IPS DF 4.7 (cell line): ENCODE results near the gene LRRC37B.
"Not testable (repeated sequence)": the region's sequence is repeated elsewhere in the genome, so short reads cannot be mapped to it uniquely, and the experiment has no call there.

ENCODE experiments used
- DNase-seq: peaks from one replicate; pipeline ENCODE4 v3.0.0-alpha.2; 2013; ENCODE audit warnings: low spot score; ENCODE audit errors: extremely low read depth

Gene LRRC37B

GRCh38 chr17:32006957-32007462, at the start of gene LRRC37B:
LRRC37B (plus strand) TSS chr17:32007383; CDS start chr17:32021393, 14,010 bp downstream.
- DNase-seq = no peak

GRCh38 chr17:31964131-31964530, 43.1 kb upstream of the LRRC37B start:
- not testable (repeated sequence) for DNase-seq

- DNase-seq = no peak
Measured at GRCh38 chr17:31967648-31968047, 39.5 kb upstream of the LRRC37B start.

GRCh38 chr17:31970416-31970815, 36.8 kb upstream of the LRRC37B start:
- DNase-seq = not testable (repeated sequence)

- DNase-seq = not testable (repeated sequence)
Measured at GRCh38 chr17:31974269-31975071, 32.7 kb upstream of the LRRC37B start.

- DNase-seq = not testable (repeated sequence)
Measured at GRCh38 chr17:31975391-31975790, 31.8 kb upstream of the LRRC37B start.

GRCh38 chr17:31991821-31992220, 15.4 kb upstream of the LRRC37B start:
- DNase-seq = not testable (repeated sequence)

GRCh38 chr17:31997005-31997404, 10.2 kb upstream of the LRRC37B start:
- DNase-seq = no peak

GRCh38 chr17:32007463-32008298, 498 bp downstream of the LRRC37B start:
- no peak for DNase-seq

- no peak for DNase-seq
Measured at GRCh38 chr17:32009262-32009542, 2.0 kb downstream of the LRRC37B start.

- no peak for DNase-seq
Measured at GRCh38 chr17:32010114-32010513, 2.9 kb downstream of the LRRC37B start.

- DNase-seq = no peak
Measured at GRCh38 chr17:32015245-32016013, 8.2 kb downstream of the LRRC37B start.

- no peak for DNase-seq
Measured at GRCh38 chr17:32016231-32016630, 9.0 kb downstream of the LRRC37B start.

- DNase-seq = no peak
Measured at GRCh38 chr17:32019228-32019627, 12.0 kb downstream of the LRRC37B start.

- DNase-seq = no peak
Measured at GRCh38 chr17:32020943-32021614, 13.9 kb downstream of the LRRC37B start.

GRCh38 chr17:32021615-32021955, 14.4 kb downstream of the LRRC37B start:
- DNase-seq = no peak

GRCh38 chr17:32022554-32022953, 15.4 kb downstream of the LRRC37B start:
- not testable (repeated sequence) for DNase-seq

- DNase-seq = not testable (repeated sequence)
Measured at GRCh38 chr17:32027271-32027670, 20.1 kb downstream of the LRRC37B start.

- no peak for DNase-seq
Measured at GRCh38 chr17:32033223-32033622, 26.0 kb downstream of the LRRC37B start.

GRCh38 chr17:32033812-32034211, 26.6 kb downstream of the LRRC37B start:
- not testable (repeated sequence) for DNase-seq

GRCh38 chr17:32040246-32040645, 33.1 kb downstream of the LRRC37B start:
- not testable (repeated sequence) for DNase-seq
